HEK293 (cell line): ENCODE measurements around the gene GALNT9.

ENCODE experiments used
- SETDB1 ChIP-seq: IDR thresholded peaks from one replicate; pipeline ENCODE4 v1.6.1; 2017; ENCODE audit warnings: mild to moderate bottlenecking, low read length, moderate library complexity, mixed read lengths; ENCODE audit not compliant: insufficient read length
- SP2 ChIP-seq: fragments of 450-650 bp; formaldehyde crosslinking; IDR thresholded peaks from 2 replicates; pipeline ENCODE4 v1.5.1; 2016; ENCODE audit warnings: missing biosample characterization, missing genetic modification characterization
- ZFP41 ChIP-seq: fragments of 450-650 bp; formaldehyde crosslinking; IDR thresholded peaks from 2 replicates; pipeline ENCODE4 v1.5.1; 2016; ENCODE audit warnings: missing biosample characterization, missing genetic modification characterization, borderline replicate concordance
- ZNF16 ChIP-seq: fragments of 450-650 bp; formaldehyde crosslinking; IDR thresholded peaks from 2 replicates; pipeline ENCODE4 v1.5.1; 2016; ENCODE audit warnings: low read depth, missing biosample characterization, missing genetic modification characterization
- ZNF747 ChIP-seq: fragments of 450-650 bp; formaldehyde crosslinking; IDR thresholded peaks from 2 replicates; pipeline ENCODE4 v1.5.1; 2016; ENCODE audit warnings: missing biosample characterization, missing genetic modification characterization
- ZNF776 ChIP-seq: fragments of 450-650 bp; formaldehyde crosslinking; IDR thresholded peaks from 2 replicates; pipeline ENCODE4 v1.5.0; 2017; ENCODE audit warnings: missing biosample characterization, missing genetic modification characterization, borderline replicate concordance
- TF ChIP-seq, protein P1 (sequence below): fragments of 450-650 bp; formaldehyde crosslinking; IDR thresholded peaks from 2 replicates; pipeline ENCODE4 v1.5.1; 2016; ENCODE audit warnings: missing biosample characterization, missing genetic modification characterization
- TF ChIP-seq, protein P2 (sequence below): fragments of 450-650 bp; formaldehyde crosslinking; IDR thresholded peaks from 2 replicates; pipeline ENCODE4 v1.5.1; 2016; ENCODE audit warnings: missing biosample characterization, missing genetic modification characterization
- TF ChIP-seq, protein P3 (sequence below): fragments of 450-650 bp; IDR thresholded peaks from 2 replicates; pipeline ENCODE4 v1.5.1; 2018; ENCODE audit warnings: missing biosample characterization, missing genetic modification characterization

DNA sequence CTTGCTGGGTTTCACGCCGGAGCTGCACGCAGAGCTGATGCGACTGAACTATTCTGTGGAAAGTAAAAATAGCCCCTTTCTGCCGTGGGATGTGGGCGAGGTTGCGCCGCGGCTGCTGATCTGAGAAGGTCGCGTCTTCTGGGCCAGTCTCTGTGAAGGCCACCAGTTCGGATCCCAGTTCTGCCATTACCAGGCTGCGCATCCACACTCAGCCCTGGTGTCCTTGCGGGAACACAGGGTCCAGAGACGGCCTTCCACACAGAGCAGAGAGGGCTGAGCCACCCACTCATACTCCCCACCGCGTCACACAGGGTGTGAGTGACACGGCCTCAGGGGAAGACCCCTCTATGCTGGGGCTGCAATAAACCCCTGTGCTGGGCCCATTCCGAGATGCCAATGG is 13.9 kb downstream of the GALNT9 start:
- TF ChIP-seq ZNF776 (tag by site-specific recombination) (no peak), SP2 (no peak), SETDB1 (no peak), ZNF747 (tag by site-specific recombination) (no peak), ZNF16 (tag by site-specific recombination) (no peak), ZFP41 (tag by site-specific recombination) (no peak)
- TF ChIP-seq, protein P1, sequence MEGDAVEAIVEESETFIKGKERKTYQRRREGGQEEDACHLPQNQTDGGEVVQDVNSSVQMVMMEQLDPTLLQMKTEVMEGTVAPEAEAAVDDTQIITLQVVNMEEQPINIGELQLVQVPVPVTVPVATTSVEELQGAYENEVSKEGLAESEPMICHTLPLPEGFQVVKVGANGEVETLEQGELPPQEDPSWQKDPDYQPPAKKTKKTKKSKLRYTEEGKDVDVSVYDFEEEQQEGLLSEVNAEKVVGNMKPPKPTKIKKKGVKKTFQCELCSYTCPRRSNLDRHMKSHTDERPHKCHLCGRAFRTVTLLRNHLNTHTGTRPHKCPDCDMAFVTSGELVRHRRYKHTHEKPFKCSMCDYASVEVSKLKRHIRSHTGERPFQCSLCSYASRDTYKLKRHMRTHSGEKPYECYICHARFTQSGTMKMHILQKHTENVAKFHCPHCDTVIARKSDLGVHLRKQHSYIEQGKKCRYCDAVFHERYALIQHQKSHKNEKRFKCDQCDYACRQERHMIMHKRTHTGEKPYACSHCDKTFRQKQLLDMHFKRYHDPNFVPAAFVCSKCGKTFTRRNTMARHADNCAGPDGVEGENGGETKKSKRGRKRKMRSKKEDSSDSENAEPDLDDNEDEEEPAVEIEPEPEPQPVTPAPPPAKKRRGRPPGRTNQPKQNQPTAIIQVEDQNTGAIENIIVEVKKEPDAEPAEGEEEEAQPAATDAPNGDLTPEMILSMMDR (tag by site-specific recombination) = no peak
- TF ChIP-seq, protein P2, sequence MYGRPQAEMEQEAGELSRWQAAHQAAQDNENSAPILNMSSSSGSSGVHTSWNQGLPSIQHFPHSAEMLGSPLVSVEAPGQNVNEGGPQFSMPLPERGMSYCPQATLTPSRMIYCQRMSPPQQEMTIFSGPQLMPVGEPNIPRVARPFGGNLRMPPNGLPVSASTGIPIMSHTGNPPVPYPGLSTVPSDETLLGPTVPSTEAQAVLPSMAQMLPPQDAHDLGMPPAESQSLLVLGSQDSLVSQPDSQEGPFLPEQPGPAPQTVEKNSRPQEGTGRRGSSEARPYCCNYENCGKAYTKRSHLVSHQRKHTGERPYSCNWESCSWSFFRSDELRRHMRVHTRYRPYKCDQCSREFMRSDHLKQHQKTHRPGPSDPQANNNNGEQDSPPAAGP (tag by site-specific recombination) = no peak
- TF ChIP-seq, protein P3, sequence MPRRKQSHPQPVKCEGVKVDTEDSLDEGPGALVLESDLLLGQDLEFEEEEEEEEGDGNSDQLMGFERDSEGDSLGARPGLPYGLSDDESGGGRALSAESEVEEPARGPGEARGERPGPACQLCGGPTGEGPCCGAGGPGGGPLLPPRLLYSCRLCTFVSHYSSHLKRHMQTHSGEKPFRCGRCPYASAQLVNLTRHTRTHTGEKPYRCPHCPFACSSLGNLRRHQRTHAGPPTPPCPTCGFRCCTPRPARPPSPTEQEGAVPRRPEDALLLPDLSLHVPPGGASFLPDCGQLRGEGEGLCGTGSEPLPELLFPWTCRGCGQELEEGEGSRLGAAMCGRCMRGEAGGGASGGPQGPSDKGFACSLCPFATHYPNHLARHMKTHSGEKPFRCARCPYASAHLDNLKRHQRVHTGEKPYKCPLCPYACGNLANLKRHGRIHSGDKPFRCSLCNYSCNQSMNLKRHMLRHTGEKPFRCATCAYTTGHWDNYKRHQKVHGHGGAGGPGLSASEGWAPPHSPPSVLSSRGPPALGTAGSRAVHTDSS (tag by site-specific recombination) = no peak
